ENCODE data around the gene IL33. TPM values are rescaled to one million over a fixed set of nuclear protein-coding genes. Genes with fewer than 3 reads are reported as not detected.

The IL33 gene
- total RNA-seq, 1 experiment from 2014 or later: 0.07 TPM

DNA sequence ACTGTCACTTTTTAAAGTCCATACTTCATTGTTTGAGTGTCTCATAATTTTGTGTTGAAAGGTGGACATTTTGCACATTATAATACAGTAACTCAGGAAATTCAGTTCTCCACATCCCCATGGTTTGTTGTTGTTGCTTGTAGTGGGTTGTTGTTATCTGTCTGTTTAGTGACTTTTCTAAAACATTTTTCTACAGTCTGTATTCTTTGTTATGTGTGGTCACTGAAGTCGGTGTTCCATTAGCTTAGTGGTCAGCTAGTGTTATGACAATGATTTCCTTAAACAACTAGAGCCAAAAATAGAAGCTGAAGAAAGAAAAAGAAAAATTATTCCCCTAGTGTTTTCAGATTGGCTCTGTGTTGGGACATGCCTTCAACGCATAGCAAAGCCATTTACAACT lies 5.6 kb upstream of the IL33 start:
- Mint-ChIP-seq H3K4me3 (no peak overlapping the region), H3K4me1 (no peaks in the 10 kb centered on the region), H3K9me3 (peaks cover 48% of the 10 kb centered on the region), H3K27me3 (ENCODE audit: low read depth) (peaks cover 4% of the 10 kb centered on the region; the same call in 1 of the 2 replicates), H3K27ac (no peak overlapping the region), H3K36me3 (peaks cover 18% of the 10 kb centered on the region)
- POLR2A ChIA-PET: no interaction called here
- no peak for ATAC-seq
- no peak for DNase-seq (ENCODE audit: low spot score)
- CTCF ChIA-PET: no interaction called here
- TF ChIP-seq ZNF317 (CRISPR knock-in tag; IDR thresholded peaks at IDR 0.05; ENCODE audit: borderline replicate concordance, low read depth) (no peak), FOXK1 (CRISPR knock-in tag; IDR thresholded peaks at IDR 0.05) (no peak), SOX15 (CRISPR knock-in tag; IDR thresholded peaks at IDR 0.05) (no peak), FOXP4 (CRISPR knock-in tag; IDR thresholded peaks at IDR 0.05) (no peak), JAZF1 (CRISPR knock-in tag; IDR thresholded peaks at IDR 0.05) (no peak), ESRRA (CRISPR knock-in tag; IDR thresholded peaks at IDR 0.05; ENCODE audit: borderline replicate concordance) (no peak), PRRX2 (CRISPR knock-in tag; IDR thresholded peaks at IDR 0.05) (no peak), HMGXB4 (CRISPR knock-in tag; IDR thresholded peaks at IDR 0.05) (no peak), IRF2 (CRISPR knock-in tag; IDR thresholded peaks at IDR 0.05; ENCODE audit: borderline replicate concordance, low read depth) (no peak), ETV6 (CRISPR knock-in tag; IDR thresholded peaks at IDR 0.05) (no peak), NFE2L1 (CRISPR knock-in tag; IDR thresholded peaks at IDR 0.05) (no peak)
- TF ChIP-seq, protein P1, sequence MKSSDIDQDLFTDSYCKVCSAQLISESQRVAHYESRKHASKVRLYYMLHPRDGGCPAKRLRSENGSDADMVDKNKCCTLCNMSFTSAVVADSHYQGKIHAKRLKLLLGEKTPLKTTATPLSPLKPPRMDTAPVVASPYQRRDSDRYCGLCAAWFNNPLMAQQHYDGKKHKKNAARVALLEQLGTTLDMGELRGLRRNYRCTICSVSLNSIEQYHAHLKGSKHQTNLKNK (CRISPR knock-in tag; IDR thresholded peaks at IDR 0.05): no peak

GRCh38 chr9:6212722-6213375 lies 2.8 kb upstream of the IL33 start:
- Mint-ChIP-seq H3K36me3 (peaks cover 18% of the 10 kb centered on the region), H3K4me1 (peaks cover 4% of the 10 kb centered on the region), H3K4me3 (no peak overlapping the region), H3K9me3 (peaks cover 33% of the 10 kb centered on the region), H3K27me3 (ENCODE audit: low read depth) (no peaks in the 10 kb centered on the region), H3K27ac (no peak overlapping the region)
- DNase-seq (ENCODE audit: low spot score) (no peak), ATAC-seq (no peak)
- CTCF ChIA-PET: interaction anchor here (0.6 to 1.5 kb wide), 3 partner anchors 14 to 396 kb away, joined by 3 to 4 read pairs (median 3); no protein-coding TSS in a partner anchor
- TF ChIP-seq NR1H2 (CRISPR knock-in tag; IDR thresholded peaks at IDR 0.05): no peak
- POLR2A ChIA-PET: interaction anchor here (0.6 kb wide), 1 partner anchor 371 kb away, joined by 4 read pairs; no protein-coding TSS in a partner anchor

DNA sequence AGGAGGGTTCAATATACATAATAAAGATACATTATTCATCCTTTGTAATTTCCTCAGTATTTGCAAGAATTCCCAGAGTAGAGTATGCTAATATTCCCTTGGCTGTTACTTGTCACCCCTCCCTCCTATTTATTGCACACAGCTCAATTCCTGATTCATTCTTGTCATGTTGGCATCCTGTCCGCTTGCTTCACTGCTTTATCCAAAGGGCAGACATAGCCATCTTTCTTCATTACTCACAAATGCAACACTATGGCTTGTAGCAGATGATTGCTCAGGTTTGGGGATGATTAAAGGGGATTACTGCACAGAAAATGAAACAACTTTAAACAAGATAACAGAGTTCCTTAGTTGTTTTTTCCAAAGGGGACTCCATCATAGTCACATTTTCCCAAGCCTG lies 1.2 kb upstream of the IL33 start:
- Mint-ChIP-seq H3K9me3 (peaks cover 19% of the 10 kb centered on the region), H3K27me3 (ENCODE audit: low read depth) (no peaks in the 10 kb centered on the region), H3K27ac (no peak overlapping the region), H3K36me3 (peaks cover 11% of the 10 kb centered on the region), H3K4me1 (peaks cover 9% of the 10 kb centered on the region), H3K4me3 (no peak overlapping the region)
- CTCF ChIA-PET: no interaction called here
- ATAC-seq: no peak
- DNase-seq (ENCODE audit: low spot score): no peak
- POLR2A ChIA-PET: interaction anchor here (0.6 kb wide), 1 partner anchor 23 kb away, joined by 3 read pairs; no protein-coding TSS in a partner anchor
- TF ChIP-seq, protein P2, sequence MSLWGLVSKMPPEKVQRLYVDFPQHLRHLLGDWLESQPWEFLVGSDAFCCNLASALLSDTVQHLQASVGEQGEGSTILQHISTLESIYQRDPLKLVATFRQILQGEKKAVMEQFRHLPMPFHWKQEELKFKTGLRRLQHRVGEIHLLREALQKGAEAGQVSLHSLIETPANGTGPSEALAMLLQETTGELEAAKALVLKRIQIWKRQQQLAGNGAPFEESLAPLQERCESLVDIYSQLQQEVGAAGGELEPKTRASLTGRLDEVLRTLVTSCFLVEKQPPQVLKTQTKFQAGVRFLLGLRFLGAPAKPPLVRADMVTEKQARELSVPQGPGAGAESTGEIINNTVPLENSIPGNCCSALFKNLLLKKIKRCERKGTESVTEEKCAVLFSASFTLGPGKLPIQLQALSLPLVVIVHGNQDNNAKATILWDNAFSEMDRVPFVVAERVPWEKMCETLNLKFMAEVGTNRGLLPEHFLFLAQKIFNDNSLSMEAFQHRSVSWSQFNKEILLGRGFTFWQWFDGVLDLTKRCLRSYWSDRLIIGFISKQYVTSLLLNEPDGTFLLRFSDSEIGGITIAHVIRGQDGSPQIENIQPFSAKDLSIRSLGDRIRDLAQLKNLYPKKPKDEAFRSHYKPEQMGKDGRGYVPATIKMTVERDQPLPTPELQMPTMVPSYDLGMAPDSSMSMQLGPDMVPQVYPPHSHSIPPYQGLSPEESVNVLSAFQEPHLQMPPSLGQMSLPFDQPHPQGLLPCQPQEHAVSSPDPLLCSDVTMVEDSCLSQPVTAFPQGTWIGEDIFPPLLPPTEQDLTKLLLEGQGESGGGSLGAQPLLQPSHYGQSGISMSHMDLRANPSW (CRISPR knock-in tag; conservative IDR thresholded peaks at IDR 0.05; ENCODE audit: low read depth): no peak
- TF ChIP-seq NR3C1 (CRISPR knock-in tag; conservative IDR thresholded peaks at IDR 0.05; ENCODE audit: low read depth): no peak
- no peak for TF ChIP-seq RORB (CRISPR knock-in tag; IDR thresholded peaks at IDR 0.05)
- TF ChIP-seq MLX (CRISPR knock-in tag; IDR thresholded peaks at IDR 0.05): no peak
- no peak for TF ChIP-seq NR1H2 (CRISPR knock-in tag; IDR thresholded peaks at IDR 0.05)
- TF ChIP-seq NFE2L1 (CRISPR knock-in tag; IDR thresholded peaks at IDR 0.05): no peak
- TF ChIP-seq TP53 (CRISPR knock-in tag; IDR thresholded peaks at IDR 0.05): no peak
- TF ChIP-seq CBFB (CRISPR knock-in tag; IDR thresholded peaks at IDR 0.05; ENCODE audit: low read depth): no peak
- no peak for TF ChIP-seq FOXK1 (CRISPR knock-in tag; IDR thresholded peaks at IDR 0.05)
- no peak for TF ChIP-seq TEAD4 (CRISPR knock-in tag; IDR thresholded peaks at IDR 0.05)
- TF ChIP-seq PRRX2 (CRISPR knock-in tag; IDR thresholded peaks at IDR 0.05): no peak
- no peak for TF ChIP-seq IRF2 (CRISPR knock-in tag; IDR thresholded peaks at IDR 0.05; ENCODE audit: borderline replicate concordance, low read depth)
- TF ChIP-seq IRF1 (CRISPR knock-in tag; IDR thresholded peaks at IDR 0.05): no peak
- no peak for TF ChIP-seq NFYB (CRISPR knock-in tag; conservative IDR thresholded peaks at IDR 0.05; ENCODE audit: low read depth)

All from WTC11 (cell line).